Measurements from ENCODE around the gene NCAM1.

Gene NCAM1

GRCh38 chr11:113281052-113281725 is 320.0 kb downstream of the NCAM1 start:
- no peak overlapping the region for H3K4me3 ChIP-seq (ENCODE audit: low read depth, low read length)
- DNase-seq (ENCODE audit: low read depth), result peak; percentile 7
- TF ChIP-seq CTCF (conservative IDR thresholded peaks at IDR 0.05; ENCODE audit: low read depth, low read length), result no peak

GRCh38 chr11:113282898-113283437 is 321.7 kb downstream of the NCAM1 start:
- H3K4me3 ChIP-seq (ENCODE audit: low read depth, low read length), result no peak overlapping the region
- TF ChIP-seq CTCF (conservative IDR thresholded peaks at IDR 0.05; ENCODE audit: low read depth, low read length), result no peak
- DNase-seq (ENCODE audit: low read depth), result no peak

GRCh38 chr11:113283881-113284280 is 322.7 kb downstream of the NCAM1 start:
- no peak for TF ChIP-seq CTCF (conservative IDR thresholded peaks at IDR 0.05; ENCODE audit: low read depth, low read length)
- DNase-seq (ENCODE audit: low read depth), result no peak
- H3K4me3 ChIP-seq (ENCODE audit: low read depth, low read length), result no peak overlapping the region

GRCh38 chr11:113286009-113286408 is 324.8 kb downstream of the NCAM1 start:
- H3K4me3 ChIP-seq (ENCODE audit: low read depth, low read length), result no peak overlapping the region
- no peak for TF ChIP-seq CTCF (conservative IDR thresholded peaks at IDR 0.05; ENCODE audit: low read depth, low read length)
- no peak for DNase-seq (ENCODE audit: low read depth)

GRCh38 chr11:113286509-113287497 is 325.6 kb downstream of the NCAM1 start:
- TF ChIP-seq CTCF (conservative IDR thresholded peaks at IDR 0.05; ENCODE audit: low read depth, low read length), result no peak
- peak; percentile 6 for DNase-seq (ENCODE audit: low read depth)
- no peak overlapping the region for H3K4me3 ChIP-seq (ENCODE audit: low read depth, low read length)

- no peak overlapping the region for H3K4me3 ChIP-seq (ENCODE audit: low read depth, low read length)
- TF ChIP-seq CTCF (conservative IDR thresholded peaks at IDR 0.05; ENCODE audit: low read depth, low read length), result no peak
- DNase-seq (ENCODE audit: low read depth), result no peak
Observed at GRCh38 chr11:113287801-113288200, 326.6 kb downstream of the NCAM1 start.

Data from choroid plexus epithelial cell (primary cell).